Gastrocnemius medialis (tissue), 4 donors: ENCODE measurements around the gene SNX10. TPM values are rescaled to one million over a fixed set of nuclear protein-coding genes. Genes with fewer than 3 reads are reported as not detected.

Experiments
- ATAC-seq, 2 donors: fragments of 150-250 bp; one replicate each; pipeline ENCODE4 v1.9.1; 2016
- DNase-seq, 2 donors: peaks; one replicate each; pipeline ENCODE4 v3.0.0-alpha.2; 2019
- H3K27ac ChIP-seq, 4 donors: fragments of 200-600 bp; sonication (generic); 1 replicate in 1 of 4; 2 replicates in 3 of 4; pipeline ENCODE4 v1.5.1; 2016 to 2018; ENCODE audit warnings: mild to moderate bottlenecking in 2 of 4, moderate library complexity in 1 of 4
- H3K27me3 ChIP-seq, 3 donors: fragments of 200-600 bp; sonication (generic) in 2 of 3; 1 replicate in 1 of 3; 2 replicates in 2 of 3; pipeline versions ENCODE4 v1.5.1 to v1.6.0; 2016 to 2019; ENCODE audit warnings: mild to moderate bottlenecking in 1 of 3, moderate library complexity in 1 of 3
- H3K36me3 ChIP-seq, 2 donors: fragments of 200-600 bp; sonication (generic) in 1 of 2; one replicate each; pipeline ENCODE4 v1.5.1; 2017 to 2018
- H3K4me1 ChIP-seq, 2 donors: fragments of 200-600 bp; sonication (generic) in 1 of 2; one replicate each; pipeline ENCODE4 v1.5.1; 2016 to 2017; ENCODE audit warnings: mild to moderate bottlenecking in 2 of 2
- H3K4me3 ChIP-seq, 4 donors: fragments of 200-600 bp; sonication (generic) in 3 of 4; 1 replicate in 1 of 4; 2 replicates in 3 of 4; pipeline ENCODE4 v1.5.1; 2016 to 2019; ENCODE audit warnings: mild to moderate bottlenecking in 2 of 4
- H3K9me3 ChIP-seq, 3 donors: fragments of 200-600 bp; sonication (generic) in 2 of 3; 1 replicate in 1 of 3; 2 replicates in 2 of 3; pipeline ENCODE4 v1.5.1; 2016 to 2019
- POLR2A ChIP-seq, 2 donors: fragments of 450-650 bp; IDR thresholded peaks; one replicate each; pipeline ENCODE4 v1.6.1; 2017; ENCODE audit warnings: antibody characterized with exemption in 2 of 2, mild to moderate bottlenecking in 2 of 2, moderate library complexity in 2 of 2
- in situ Hi-C, 4 donors: fragments of 200-750 bp; cut with MboI; loops; one replicate each; pipeline versions ENCODE4 v1.15.0 to v1.8.0; 2017; ENCODE audit warnings: low sequenced_read_pairs in 4 of 4
- intact Hi-C: fragments of 100-400 bp; cut with DNase I; formaldehyde crosslinking; loops from one replicate; pipeline ENCODE4 v1.15.1; 2023; ENCODE audit warnings: low total_unique reads
- total RNA-seq, 4 donors: library from RNA; depleted of rRNA; stranded (reverse); fragments of >200 nt; gene quantifications; one replicate each; pipeline versions ENCODE4 v1.1.0 to v1.2.3, GENCODE V29; 2016
- TF ChIP-seq, protein P1 (sequence below), 5 experiments: fragments of 450-650 bp in 3 of 5; fragments of 200-600 bp in 2 of 5; sonication (generic) in 2 of 5; IDR thresholded peaks in 4 of 5; conservative IDR thresholded peaks in 1 of 5; 1 replicate in 4 of 5; 2 replicates in 1 of 5; pipeline ENCODE4 v1.5.1; 2016 to 2019; ENCODE audit warnings: antibody characterized with exemption in 5 of 5, mild to moderate bottlenecking in 3 of 5, moderate library complexity in 3 of 5

Gene SNX10
- total RNA-seq, 4 donors from 2014 or later, result 1.2 to 1.9 (median 1.3) TPM; not detected in 1

GRCh38 chr7:26422761-26423160 lies 131.1 kb downstream of the SNX10 start:
- Histone ChIP-seq H3K36me3 (no peaks in the 10 kb centered on the region), H3K4me1 (no peaks in the 10 kb centered on the region), H3K9me3 (no peaks in the 10 kb centered on the region), H3K4me3 (no peak overlapping the region), H3K27ac (no peak overlapping the region), H3K27me3 (no peaks in the 10 kb centered on the region)
- no peak for TF ChIP-seq POLR2A (IDR thresholded peaks at IDR 0.05)
- TF ChIP-seq, protein P1, sequence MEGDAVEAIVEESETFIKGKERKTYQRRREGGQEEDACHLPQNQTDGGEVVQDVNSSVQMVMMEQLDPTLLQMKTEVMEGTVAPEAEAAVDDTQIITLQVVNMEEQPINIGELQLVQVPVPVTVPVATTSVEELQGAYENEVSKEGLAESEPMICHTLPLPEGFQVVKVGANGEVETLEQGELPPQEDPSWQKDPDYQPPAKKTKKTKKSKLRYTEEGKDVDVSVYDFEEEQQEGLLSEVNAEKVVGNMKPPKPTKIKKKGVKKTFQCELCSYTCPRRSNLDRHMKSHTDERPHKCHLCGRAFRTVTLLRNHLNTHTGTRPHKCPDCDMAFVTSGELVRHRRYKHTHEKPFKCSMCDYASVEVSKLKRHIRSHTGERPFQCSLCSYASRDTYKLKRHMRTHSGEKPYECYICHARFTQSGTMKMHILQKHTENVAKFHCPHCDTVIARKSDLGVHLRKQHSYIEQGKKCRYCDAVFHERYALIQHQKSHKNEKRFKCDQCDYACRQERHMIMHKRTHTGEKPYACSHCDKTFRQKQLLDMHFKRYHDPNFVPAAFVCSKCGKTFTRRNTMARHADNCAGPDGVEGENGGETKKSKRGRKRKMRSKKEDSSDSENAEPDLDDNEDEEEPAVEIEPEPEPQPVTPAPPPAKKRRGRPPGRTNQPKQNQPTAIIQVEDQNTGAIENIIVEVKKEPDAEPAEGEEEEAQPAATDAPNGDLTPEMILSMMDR (IDR thresholded peaks at IDR 0.05 in 4 of 5, conservative IDR thresholded peaks at IDR 0.05 in 1 of 5), result no peak
- in situ Hi-C loops, result no loop called here
- ATAC-seq (no peak), DNase-seq (no peak)
- intact Hi-C loops, result no loop called here

- Histone ChIP-seq H3K36me3 (no peaks in the 10 kb centered on the region), H3K27ac (no peak overlapping the region), H3K4me3 (no peak overlapping the region), H3K4me1 (no peaks in the 10 kb centered on the region), H3K27me3 (no peaks in the 10 kb centered on the region), H3K9me3 (no peaks in the 10 kb centered on the region)
- TF ChIP-seq, protein P1 (IDR thresholded peaks at IDR 0.05 in 4 of 5, conservative IDR thresholded peaks at IDR 0.05 in 1 of 5), result no peak
- no peak for TF ChIP-seq POLR2A (IDR thresholded peaks at IDR 0.05)
- intact Hi-C loops, result no loop called here
- no peak for ATAC-seq
- DNase-seq, result no peak
- in situ Hi-C loops, result no loop called here
Measured at GRCh38 chr7:26423436-26423835, 131.8 kb downstream of the SNX10 start.

Other genes with a start within 250 kb of the SNX10 start
- gene NFE2L3, start 139.7 kb upstream of the SNX10 start, total RNA-seq, result 1 to 10 TPM; 1.1 to 6.2 (median 1.7) TPM
- 100 to 1,000 TPM; 155 to 242 (median 166) TPM for gene HNRNPA2B1, start 91.1 kb upstream of the SNX10 start, total RNA-seq
- 10 to 100 TPM; 42.0 to 60.1 (median 48.8) TPM for gene CBX3, start 90.1 kb upstream of the SNX10 start, total RNA-seq